Measurements from ENCODE around the gene NDUFB10.
A peak's percentile ranks its signal among the peaks of the same experiment; 100 is the strongest.

NDUFB10 gene

GRCh38 chr16:1991588-1991947 lies 32.2 kb downstream of the NDUFB10 start:
- in situ Hi-C loops (cut with HindIII; ENCODE audit: low sequenced_read_pairs) = no loop called here
- peak overlapping the region; percentile 20 for H3K4me3 ChIP-seq (ENCODE audit: low read depth, low read length)
- DNase-seq (ENCODE audit: low read depth) = no peak
- TF ChIP-seq, protein P1, sequence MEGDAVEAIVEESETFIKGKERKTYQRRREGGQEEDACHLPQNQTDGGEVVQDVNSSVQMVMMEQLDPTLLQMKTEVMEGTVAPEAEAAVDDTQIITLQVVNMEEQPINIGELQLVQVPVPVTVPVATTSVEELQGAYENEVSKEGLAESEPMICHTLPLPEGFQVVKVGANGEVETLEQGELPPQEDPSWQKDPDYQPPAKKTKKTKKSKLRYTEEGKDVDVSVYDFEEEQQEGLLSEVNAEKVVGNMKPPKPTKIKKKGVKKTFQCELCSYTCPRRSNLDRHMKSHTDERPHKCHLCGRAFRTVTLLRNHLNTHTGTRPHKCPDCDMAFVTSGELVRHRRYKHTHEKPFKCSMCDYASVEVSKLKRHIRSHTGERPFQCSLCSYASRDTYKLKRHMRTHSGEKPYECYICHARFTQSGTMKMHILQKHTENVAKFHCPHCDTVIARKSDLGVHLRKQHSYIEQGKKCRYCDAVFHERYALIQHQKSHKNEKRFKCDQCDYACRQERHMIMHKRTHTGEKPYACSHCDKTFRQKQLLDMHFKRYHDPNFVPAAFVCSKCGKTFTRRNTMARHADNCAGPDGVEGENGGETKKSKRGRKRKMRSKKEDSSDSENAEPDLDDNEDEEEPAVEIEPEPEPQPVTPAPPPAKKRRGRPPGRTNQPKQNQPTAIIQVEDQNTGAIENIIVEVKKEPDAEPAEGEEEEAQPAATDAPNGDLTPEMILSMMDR (IDR thresholded peaks at IDR 0.05; ENCODE audit: low read depth, low read length, missing control alignments) = no peak

GRCh38 chr16:1991948-1992703 lies 32.8 kb downstream of the NDUFB10 start:
- TF ChIP-seq, protein P1 (IDR thresholded peaks at IDR 0.05; ENCODE audit: low read depth, low read length, missing control alignments) = no peak
- in situ Hi-C loops (cut with HindIII; ENCODE audit: low sequenced_read_pairs) = no loop called here
- peak; percentile 65 for DNase-seq (ENCODE audit: low read depth)
- H3K4me3 ChIP-seq (ENCODE audit: low read depth, low read length) = peak overlapping the region; percentile 20

DNA sequence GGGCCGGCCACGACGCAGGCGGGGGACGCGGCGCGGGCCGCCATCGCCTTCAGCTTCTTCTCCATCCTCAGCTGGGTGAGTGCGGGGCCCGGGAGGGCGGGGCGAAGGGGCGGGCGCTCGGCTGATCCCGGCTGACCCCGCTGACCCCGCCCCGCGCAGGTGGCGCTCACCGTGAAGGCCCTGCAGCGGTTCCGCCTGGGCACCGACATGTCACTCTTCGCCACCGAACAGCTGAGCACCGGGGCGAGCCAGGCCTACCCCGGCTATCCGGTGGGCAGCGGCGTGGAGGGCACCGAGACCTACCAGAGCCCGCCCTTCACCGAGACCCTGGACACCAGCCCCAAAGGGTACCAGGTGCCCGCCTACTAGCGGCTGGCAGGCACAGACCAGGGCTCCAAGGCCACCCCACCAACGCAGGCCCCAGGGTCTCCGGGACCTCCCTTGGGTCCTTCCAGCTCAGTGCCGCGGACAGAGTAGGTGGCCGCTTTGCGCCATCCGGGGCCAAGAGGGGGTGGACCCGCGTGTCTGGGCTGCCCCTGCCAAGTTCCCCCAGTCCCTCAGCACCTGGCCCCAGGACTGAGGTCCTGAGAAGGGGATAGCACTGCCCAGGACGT lies 33.5 kb downstream of the NDUFB10 start:
- in situ Hi-C loops (cut with HindIII; ENCODE audit: low sequenced_read_pairs) = no loop called here
- DNase-seq (ENCODE audit: low read depth) = no peak
- peak overlapping the region; percentile 12 for H3K4me3 ChIP-seq (ENCODE audit: low read depth, low read length)
- TF ChIP-seq, protein P1 (IDR thresholded peaks at IDR 0.05; ENCODE audit: low read depth, low read length, missing control alignments) = no peak

- no peak overlapping the region for H3K4me3 ChIP-seq (ENCODE audit: low read depth, low read length)
- no peak for DNase-seq (ENCODE audit: low read depth)
- TF ChIP-seq, protein P1 (IDR thresholded peaks at IDR 0.05; ENCODE audit: low read depth, low read length, missing control alignments) = no peak
- in situ Hi-C loops (cut with HindIII; ENCODE audit: low sequenced_read_pairs) = no loop called here
Measured at GRCh38 chr16:1993731-1994131, 34.4 kb downstream of the NDUFB10 start.

GRCh38 chr16:1997494-1998359 lies 38.4 kb downstream of the NDUFB10 start:
- DNase-seq (ENCODE audit: low read depth) = no peak
- in situ Hi-C loops (cut with HindIII; ENCODE audit: low sequenced_read_pairs) = no loop called here
- TF ChIP-seq, protein P1 (IDR thresholded peaks at IDR 0.05; ENCODE audit: low read depth, low read length, missing control alignments) = no peak
- no peak overlapping the region for H3K4me3 ChIP-seq (ENCODE audit: low read depth, low read length)

DNA sequence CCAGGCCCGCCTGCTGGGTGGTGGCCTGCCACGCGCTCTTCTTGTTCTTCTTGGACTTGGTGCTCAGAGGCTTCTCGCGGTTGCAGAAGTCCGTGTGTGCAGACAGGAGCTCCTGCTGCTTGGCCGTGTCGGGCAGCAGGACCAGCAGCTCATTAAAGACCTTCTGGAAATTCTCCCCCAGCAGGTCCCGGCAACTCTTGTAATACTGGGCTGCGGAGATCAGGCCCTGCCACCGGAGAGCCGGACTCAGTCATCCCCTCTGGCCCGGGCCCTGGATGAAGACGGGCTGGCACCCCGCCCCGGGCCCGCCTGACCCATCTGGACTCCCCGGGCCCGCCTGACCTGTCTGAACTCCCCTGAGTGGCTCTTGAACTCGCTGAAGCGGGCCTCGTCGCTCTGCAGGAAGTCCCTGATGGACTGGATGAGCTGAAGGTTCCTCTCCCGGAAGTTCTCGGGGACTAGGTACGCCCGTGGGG lies 39.1 kb downstream of the NDUFB10 start:
- no peak for DNase-seq (ENCODE audit: low read depth)
- in situ Hi-C loops (cut with HindIII; ENCODE audit: low sequenced_read_pairs) = no loop called here
- TF ChIP-seq, protein P1 (IDR thresholded peaks at IDR 0.05; ENCODE audit: low read depth, low read length, missing control alignments) = no peak
- no peak overlapping the region for H3K4me3 ChIP-seq (ENCODE audit: low read depth, low read length)
